NCI-H2081 treated with DMSO at 0.1 percent for 48 hours (cell line): ENCODE results near the gene HERC3.

Experiments used
- DNase-seq: peaks from one replicate; lab custom pipeline; 2025; lab: John Stamatoyannopoulos, UW

HERC3 gene

GRCh38 chr4:88720451-88721428 lies 128.5 kb downstream of the HERC3 start:
- no peak for DNase-seq

GRCh38 chr4:88722276-88722780 lies 130.0 kb downstream of the HERC3 start:
- no peak for DNase-seq

GRCh38 chr4:88722828-88723227 lies 130.5 kb downstream of the HERC3 start:
- no peak for DNase-seq

GRCh38 chr4:88724406-88724805 lies 132.1 kb downstream of the HERC3 start:
- no peak for DNase-seq

- no peak for DNase-seq
Observed at GRCh38 chr4:88725143-88725542, 132.9 kb downstream of the HERC3 start.

- DNase-seq: no peak
Observed at GRCh38 chr4:88725986-88726385, 133.7 kb downstream of the HERC3 start.

- no peak for DNase-seq
Observed at GRCh38 chr4:88728146-88728545, 135.9 kb downstream of the HERC3 start.

- DNase-seq: no peak
Observed at GRCh38 chr4:88729146-88729760, 137.0 kb downstream of the HERC3 start.

- no peak for DNase-seq
Observed at GRCh38 chr4:88730811-88731210, 138.5 kb downstream of the HERC3 start.

- DNase-seq: no peak
Observed at GRCh38 chr4:88731381-88731780, 139.1 kb downstream of the HERC3 start.

- no peak for DNase-seq
Observed at GRCh38 chr4:88732714-88733368, 140.6 kb downstream of the HERC3 start.

- DNase-seq: no peak
Observed at GRCh38 chr4:88734403-88734949, 142.2 kb downstream of the HERC3 start.

- no peak for DNase-seq
Observed at GRCh38 chr4:88735564-88735963, 143.3 kb downstream of the HERC3 start.

- no peak for DNase-seq
Observed at GRCh38 chr4:88736264-88736663, 144.0 kb downstream of the HERC3 start.

GRCh38 chr4:88737307-88737941 lies 145.1 kb downstream of the HERC3 start:
- no peak for DNase-seq

- DNase-seq: no peak
Observed at GRCh38 chr4:88738180-88738579, 145.9 kb downstream of the HERC3 start.

- DNase-seq: no peak
Observed at GRCh38 chr4:88742561-88742960, 150.3 kb downstream of the HERC3 start.

GRCh38 chr4:88743696-88744095 lies 151.4 kb downstream of the HERC3 start:
- no peak for DNase-seq

- no peak for DNase-seq
Observed at GRCh38 chr4:88744609-88745008, 152.3 kb downstream of the HERC3 start.

- no peak for DNase-seq
Observed at GRCh38 chr4:88745175-88745574, 152.9 kb downstream of the HERC3 start.

GRCh38 chr4:88745581-88746163 lies 153.4 kb downstream of the HERC3 start:
- DNase-seq: no peak
